Kidney glomerular epithelial cell (primary cell): ENCODE measurements around the gene DEFB114.

Experiments
- DNase-seq: peaks from one replicate; lab custom pipeline; 2025; lab: John Stamatoyannopoulos, UW

The DEFB114 gene

GRCh38 chr6:49935387-49935786 is 28.6 kb downstream of the DEFB114 start:
- DNase-seq, result no peak

GRCh38 chr6:49934770-49935169 is 29.2 kb downstream of the DEFB114 start:
- DNase-seq, result no peak

GRCh38 chr6:49933526-49933925 is 30.4 kb downstream of the DEFB114 start:
- no peak for DNase-seq

DNA sequence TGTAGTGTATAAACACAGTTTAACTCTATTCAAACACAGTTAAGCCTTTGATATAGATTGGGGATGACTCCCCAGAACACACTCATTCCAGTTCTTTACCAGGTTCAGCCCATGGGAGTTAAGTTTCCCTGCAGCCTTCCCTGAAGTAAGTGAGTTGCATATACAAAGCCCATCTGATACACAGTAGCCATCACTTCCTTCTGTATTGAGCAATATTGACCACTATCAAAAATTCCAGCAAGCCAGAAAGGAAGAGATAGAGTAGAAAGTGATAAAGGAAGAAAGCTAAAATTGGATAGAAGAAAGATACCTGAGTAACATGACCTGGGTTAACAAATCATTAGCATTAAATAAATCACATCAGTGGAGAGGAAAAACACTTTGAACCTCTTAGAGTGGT is 34.6 kb downstream of the DEFB114 start:
- no peak for DNase-seq

DNA sequence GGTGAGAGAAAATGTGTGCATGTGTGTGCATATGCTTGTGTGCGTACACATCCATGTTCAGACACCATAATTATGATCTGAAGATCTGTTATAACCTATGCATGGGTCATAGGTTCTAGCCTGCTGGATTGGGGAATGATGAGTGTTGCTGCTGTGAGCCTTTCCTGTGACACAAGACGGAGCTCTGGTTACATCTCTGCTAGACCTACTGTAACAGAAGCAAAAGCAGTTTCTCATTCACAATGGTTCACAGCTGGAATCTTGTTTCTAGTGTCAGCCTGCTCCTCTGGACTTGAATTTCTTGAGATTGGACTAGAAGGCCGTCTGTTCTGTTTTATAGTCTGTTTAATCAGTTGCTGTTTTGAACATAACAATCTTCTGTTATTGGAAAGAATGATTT is 40.1 kb downstream of the DEFB114 start:
- DNase-seq, result no peak

GRCh38 chr6:49919935-49920644 is 43.9 kb downstream of the DEFB114 start:
- DNase-seq, result no peak

GRCh38 chr6:49919261-49919660 is 44.7 kb downstream of the DEFB114 start:
- DNase-seq, result no peak

GRCh38 chr6:49918787-49919186 is 45.2 kb downstream of the DEFB114 start:
- DNase-seq, result no peak

GRCh38 chr6:49915035-49915434 is 48.9 kb downstream of the DEFB114 start:
- DNase-seq, result no peak

GRCh38 chr6:49913636-49914375 is 50.2 kb downstream of the DEFB114 start:
- no peak for DNase-seq

DNA sequence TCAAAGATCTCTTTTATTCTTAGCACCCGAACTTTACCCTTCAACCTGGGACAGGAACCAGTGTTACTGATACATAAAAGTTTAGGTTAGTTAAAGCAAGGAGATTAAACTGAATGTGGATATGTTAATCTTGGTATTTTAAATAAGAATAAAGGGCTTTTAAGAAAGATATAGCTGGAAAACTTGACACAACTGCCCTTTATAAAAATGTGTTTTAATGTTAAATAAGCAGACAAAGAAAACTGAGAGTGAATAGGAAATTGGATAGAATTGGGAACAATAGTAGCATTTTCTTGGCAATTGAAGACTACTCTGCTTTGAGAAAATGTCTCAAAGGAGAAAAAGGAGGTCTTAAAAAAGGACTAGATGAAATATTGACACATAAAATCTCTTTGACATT is 51.8 kb downstream of the DEFB114 start:
- DNase-seq, result no peak

- no peak for DNase-seq
These were observed 52.7 kb downstream of the DEFB114 start for GRCh38 chr6:49911252-49911651.
